ENCODE data around the gene AGAP4.
"Not testable (repeated sequence)": the region's sequence is repeated elsewhere in the genome, so short reads cannot be mapped to it uniquely, and the experiment has no call there.

AGAP4 gene

GRCh38 chr10:45819552-45819951 lies 27.7 kb downstream of the AGAP4 start:
- no peaks in the 10 kb centered on the region for H3K36me3 ChIP-seq (ENCODE audit: control insufficient read depth, insufficient read depth, low read length)
- H3K27ac ChIP-seq (ENCODE audit: low read depth, low read length, severe bottlenecking): no peak overlapping the region
- no peak overlapping the region for H3K4me3 ChIP-seq (ENCODE audit: extremely low read depth, insufficient read depth, low read length, poor library complexity, severe bottlenecking)
- peaks cover 18% of the 10 kb centered on the region for H3K9me3 ChIP-seq (ENCODE audit: control insufficient read depth, low read length)
- 69 to 81% methylated on average over 4 to 9 of the region's 9 CpGs for WGBS, 2 experiments (ENCODE audit: insufficient coverage in 2 of 2)
- H3K4me1 ChIP-seq (ENCODE audit: control insufficient read depth, insufficient read depth, low read length, poor library complexity, severe bottlenecking): peaks cover 2% of the 10 kb centered on the region

GRCh38 chr10:45817912-45818311 lies 29.4 kb downstream of the AGAP4 start:
- Histone ChIP-seq H3K27ac (ENCODE audit: low read depth, low read length, severe bottlenecking) (no peak overlapping the region), H3K36me3 (ENCODE audit: control insufficient read depth, insufficient read depth, low read length) (no peaks in the 10 kb centered on the region), H3K4me3 (ENCODE audit: extremely low read depth, insufficient read depth, low read length, poor library complexity, severe bottlenecking) (no peak overlapping the region), H3K4me1 (ENCODE audit: control insufficient read depth, insufficient read depth, low read length, poor library complexity, severe bottlenecking) (peaks cover 6% of the 10 kb centered on the region), H3K9me3 (ENCODE audit: control insufficient read depth, low read length) (peaks cover 18% of the 10 kb centered on the region)
- 89% methylated on average over 3 of the region's 3 CpGs; no CpG with 5 or more reads in 1 of the 2 experiments for WGBS, 2 experiments (ENCODE audit: insufficient coverage in 2 of 2)

- H3K36me3 ChIP-seq (ENCODE audit: control insufficient read depth, insufficient read depth, low read length): no peaks in the 10 kb centered on the region
- H3K4me1 ChIP-seq (ENCODE audit: control insufficient read depth, insufficient read depth, low read length, poor library complexity, severe bottlenecking): peaks cover 6% of the 10 kb centered on the region
- WGBS, 2 experiments (ENCODE audit: insufficient coverage in 2 of 2): 86 to 93% methylated on average over 6 to 7 of the region's 7 CpGs
- no peak overlapping the region for H3K27ac ChIP-seq (ENCODE audit: low read depth, low read length, severe bottlenecking)
- no peak overlapping the region for H3K4me3 ChIP-seq (ENCODE audit: extremely low read depth, insufficient read depth, low read length, poor library complexity, severe bottlenecking)
- H3K9me3 ChIP-seq (ENCODE audit: control insufficient read depth, low read length): peaks cover 18% of the 10 kb centered on the region
Measured at GRCh38 chr10:45817130-45817859, 30.0 kb downstream of the AGAP4 start.

- H3K27ac ChIP-seq (ENCODE audit: low read depth, low read length, severe bottlenecking); H3K4me1 ChIP-seq (ENCODE audit: control insufficient read depth, insufficient read depth, low read length, poor library complexity, severe bottlenecking); H3K4me3 ChIP-seq (ENCODE audit: extremely low read depth, insufficient read depth, low read length, poor library complexity, severe bottlenecking); H3K36me3 ChIP-seq (ENCODE audit: control insufficient read depth, insufficient read depth, low read length): not testable (repeated sequence)
- H3K9me3 ChIP-seq (ENCODE audit: control insufficient read depth, low read length): peaks cover 18% of the 10 kb centered on the region
- 90 to 100% methylated on average over 2 to 3 of the region's 4 CpGs for WGBS, 2 experiments (ENCODE audit: insufficient coverage in 2 of 2)
Measured at GRCh38 chr10:45814146-45814545, 33.2 kb downstream of the AGAP4 start.

- not testable (repeated sequence) for H3K4me3 ChIP-seq (ENCODE audit: extremely low read depth, insufficient read depth, low read length, poor library complexity, severe bottlenecking); H3K36me3 ChIP-seq (ENCODE audit: control insufficient read depth, insufficient read depth, low read length); H3K27ac ChIP-seq (ENCODE audit: low read depth, low read length, severe bottlenecking); H3K4me1 ChIP-seq (ENCODE audit: control insufficient read depth, insufficient read depth, low read length, poor library complexity, severe bottlenecking)
- peaks cover 11% of the 10 kb centered on the region for H3K9me3 ChIP-seq (ENCODE audit: control insufficient read depth, low read length)
- WGBS, 2 experiments (ENCODE audit: insufficient coverage in 2 of 2): 88 to 90% methylated on average over 10 to 12 of the region's 13 CpGs
Measured at GRCh38 chr10:45812959-45813358, 34.3 kb downstream of the AGAP4 start.

GRCh38 chr10:45811075-45811474 lies 36.2 kb downstream of the AGAP4 start:
- Histone ChIP-seq H3K27ac (ENCODE audit: low read depth, low read length, severe bottlenecking) (no peak overlapping the region), H3K4me3 (ENCODE audit: extremely low read depth, insufficient read depth, low read length, poor library complexity, severe bottlenecking) (no peak overlapping the region)
- 94% methylated on average over 3 of the region's 6 CpGs; no CpG with 5 or more reads in 1 of the 2 experiments for WGBS, 2 experiments (ENCODE audit: insufficient coverage in 2 of 2)

GRCh38 chr10:45809837-45810236 lies 37.5 kb downstream of the AGAP4 start:
- Histone ChIP-seq H3K4me3 (ENCODE audit: extremely low read depth, insufficient read depth, low read length, poor library complexity, severe bottlenecking) (no peak overlapping the region), H3K27ac (ENCODE audit: low read depth, low read length, severe bottlenecking) (no peak overlapping the region), H3K9me3 (ENCODE audit: control insufficient read depth, low read length) (no peaks in the 10 kb centered on the region), H3K4me1 (ENCODE audit: control insufficient read depth, insufficient read depth, low read length, poor library complexity, severe bottlenecking) (peaks cover 6% of the 10 kb centered on the region), H3K36me3 (ENCODE audit: control insufficient read depth, insufficient read depth, low read length) (no peaks in the 10 kb centered on the region)
- WGBS, 2 experiments (ENCODE audit: insufficient coverage in 2 of 2): 89% methylated on average over 3 to 4 of the region's 4 CpGs

More at GRCh38 chr10:45811075-45811474, 36.2 kb downstream of the AGAP4 start:
- peaks cover 6% of the 10 kb centered on the region for H3K4me1 ChIP-seq (ENCODE audit: control insufficient read depth, insufficient read depth, low read length, poor library complexity, severe bottlenecking)
- H3K9me3 ChIP-seq (ENCODE audit: control insufficient read depth, low read length): no peaks in the 10 kb centered on the region
- no peaks in the 10 kb centered on the region for H3K36me3 ChIP-seq (ENCODE audit: control insufficient read depth, insufficient read depth, low read length)

GRCh38 chr10:45804996-45805395 lies 42.3 kb downstream of the AGAP4 start:
- not testable (repeated sequence) for H3K4me1 ChIP-seq (ENCODE audit: control insufficient read depth, insufficient read depth, low read length, poor library complexity, severe bottlenecking)

GRCh38 chr10:45803060-45804010 lies 44.0 kb downstream of the AGAP4 start:
- peak overlapping the region; percentile 59 for H3K27ac ChIP-seq (ENCODE audit: low read depth, low read length, severe bottlenecking)
- not testable (repeated sequence) for H3K36me3 ChIP-seq (ENCODE audit: control insufficient read depth, insufficient read depth, low read length); H3K4me3 ChIP-seq (ENCODE audit: extremely low read depth, insufficient read depth, low read length, poor library complexity, severe bottlenecking); H3K9me3 ChIP-seq (ENCODE audit: control insufficient read depth, low read length); H3K4me1 ChIP-seq (ENCODE audit: control insufficient read depth, insufficient read depth, low read length, poor library complexity, severe bottlenecking)
- 87 to 90% methylated on average over 5 to 9 of the region's 13 CpGs for WGBS, 2 experiments (ENCODE audit: insufficient coverage in 2 of 2)

More at GRCh38 chr10:45804996-45805395, 42.3 kb downstream of the AGAP4 start:
- not testable (repeated sequence) for H3K4me3 ChIP-seq (ENCODE audit: extremely low read depth, insufficient read depth, low read length, poor library complexity, severe bottlenecking); H3K36me3 ChIP-seq (ENCODE audit: control insufficient read depth, insufficient read depth, low read length); H3K27ac ChIP-seq (ENCODE audit: low read depth, low read length, severe bottlenecking); H3K9me3 ChIP-seq (ENCODE audit: control insufficient read depth, low read length)
- 50 to 93% methylated on average over 1 to 2 of the region's 2 CpGs for WGBS, 2 experiments (ENCODE audit: insufficient coverage in 2 of 2)

- not testable (repeated sequence) for H3K4me3 ChIP-seq (ENCODE audit: extremely low read depth, insufficient read depth, low read length, poor library complexity, severe bottlenecking); H3K36me3 ChIP-seq (ENCODE audit: control insufficient read depth, insufficient read depth, low read length); H3K9me3 ChIP-seq (ENCODE audit: control insufficient read depth, low read length); H3K4me1 ChIP-seq (ENCODE audit: control insufficient read depth, insufficient read depth, low read length, poor library complexity, severe bottlenecking); H3K27ac ChIP-seq (ENCODE audit: low read depth, low read length, severe bottlenecking)
- 40% methylated on average over 1 of the region's 2 CpGs for WGBS, 2 experiments (ENCODE audit: insufficient coverage in 2 of 2)
Measured at GRCh38 chr10:45794761-45795160, 52.5 kb downstream of the AGAP4 start.

Measured in mesodermal cell (in vitro differentiated cells).